Fibroblast of lung (primary cell): ENCODE measurements around the gene CERS6. TPM values are rescaled to one million over a fixed set of nuclear protein-coding genes. Genes with fewer than 3 reads are reported as not detected.

Experiments used
- DNase-seq, 2 donors: peaks; one replicate each; pipeline versions ENCODE4 v3.0.0 to v3.0.0-alpha.2; 2010; ENCODE audit warnings: low read depth in 2 of 2
- H2AFZ ChIP-seq: 2 replicates; pipeline ENCODE4 v1.5.1; 2012; ENCODE audit warnings: low read length, control low read depth, inconsistent platforms
- H3K27ac ChIP-seq: 2 replicates; pipeline ENCODE4 v1.5.1; 2011; ENCODE audit warnings: low read length, control low read depth; ENCODE audit not compliant: insufficient read depth
- H3K27me3 ChIP-seq: 2 replicates; pipeline ENCODE4 v1.5.1; 2011; ENCODE audit warnings: mild to moderate bottlenecking, low read length; ENCODE audit not compliant: control insufficient read depth, insufficient read depth
- H3K36me3 ChIP-seq: 2 replicates; pipeline ENCODE4 v1.5.1; 2011; ENCODE audit warnings: low read length; ENCODE audit not compliant: control insufficient read depth, insufficient read depth
- H3K4me1 ChIP-seq: 2 replicates; pipeline ENCODE4 v1.5.1; 2011; ENCODE audit warnings: low read length; ENCODE audit not compliant: control insufficient read depth, insufficient read depth; ENCODE audit errors: extremely low read depth
- H3K4me2 ChIP-seq: 2 replicates; pipeline ENCODE4 v1.5.1; 2011; ENCODE audit warnings: low read length, control low read depth; ENCODE audit not compliant: insufficient read depth; ENCODE audit errors: extremely low read depth
- H3K4me3 ChIP-seq, 4 experiments: fragments of 200-600 bp in 1 of 4; sonication (generic) in 1 of 4; replicated peaks in 1 of 4; 2 replicates each; pipeline ENCODE4 v1.5.1; 2011 to 2016; ENCODE audit warnings: low read length in 4 of 4, low read depth in 3 of 4, mild to moderate bottlenecking in 3 of 4, control low read depth in 2 of 4, inconsistent platforms in 1 of 4, mixed read lengths in 1 of 4; ENCODE audit not compliant: insufficient read depth in 1 of 4; ENCODE audit errors: control extremely low read depth in 1 of 4
- H3K79me2 ChIP-seq: 2 replicates; pipeline ENCODE4 v1.5.1; 2012; ENCODE audit warnings: mild to moderate bottlenecking, low read length, inconsistent platforms; ENCODE audit not compliant: control insufficient read depth, insufficient read depth
- H3K9ac ChIP-seq: 2 replicates; pipeline ENCODE4 v1.5.1; 2011; ENCODE audit warnings: mild to moderate bottlenecking, low read length, control low read depth; ENCODE audit not compliant: insufficient read depth
- H3K9me3 ChIP-seq: 2 replicates; pipeline ENCODE4 v1.5.1; 2012; ENCODE audit warnings: low read depth, low read length; ENCODE audit not compliant: control insufficient read depth, insufficient read depth
- H4K20me1 ChIP-seq: 2 replicates; pipeline ENCODE4 v1.5.1; 2011; ENCODE audit warnings: low read length; ENCODE audit not compliant: control insufficient read depth, insufficient read depth; ENCODE audit errors: extremely low read depth
- CTCF ChIP-seq, 2 donors: IDR thresholded peaks in 1 of 2; conservative IDR thresholded peaks in 1 of 2; 1 replicate in 1 of 2; 2 replicates in 1 of 2; pipeline ENCODE4 v1.5.1; 2011 to 2012; ENCODE audit warnings: low read length in 2 of 2, control low read depth in 1 of 2, inconsistent platforms in 1 of 2, low read depth in 1 of 2, mild to moderate bottlenecking in 1 of 2
- EZH2 ChIP-seq: IDR thresholded peaks from 2 replicates; pipeline ENCODE4 v1.5.1; 2012; ENCODE audit warnings: low read length, control low read depth, mild to moderate bottlenecking; ENCODE audit errors: missing control alignments
- polyA plus RNA-seq, 2 donors: library from polyadenylated mRNA; depleted of rRNA in 1 of 2; stranded (reverse) in 1 of 2; unstranded in 1 of 2; fragments of >200 nt; gene quantifications; 2 replicates each; pipeline ENCODE4 v1.2.1, GENCODE V29; 2011 to 2012; ENCODE audit warnings: missing spikeins in 1 of 2
- total RNA-seq: library from RNA; depleted of rRNA; stranded (reverse); fragments of >200 nt; gene quantifications from 2 replicates; pipeline ENCODE4 v1.2.1, GENCODE V29; 2014

CERS6 gene
- total and polyA plus RNA-seq, 2 donors (not counting 1 experiment from before 2014, with no cell fraction given) = 7.2 to 16.5 TPM

GRCh38 chr2:168787098-168787781 lies 331.2 kb downstream of the CERS6 start:
- no peaks in the 10 kb centered on the region for H3K9me3 ChIP-seq
- TF ChIP-seq EZH2 (no peak), CTCF (conservative IDR thresholded peaks at IDR 0.05 in 1 of 2, IDR thresholded peaks at IDR 0.05 in 1 of 2; ENCODE audit: low read depth in 1 of 2, low read length in 2 of 2) (no peak)
- DNase-seq = no peak
- no peaks in the 10 kb centered on the region for H3K27me3 ChIP-seq
- H2AFZ ChIP-seq = no peak overlapping the region
- no peaks in the 10 kb centered on the region for H3K79me2 ChIP-seq
- H3K4me3 ChIP-seq = no peak overlapping the region
- H3K36me3 ChIP-seq = no peaks in the 10 kb centered on the region
- H3K4me2 ChIP-seq = no peak overlapping the region
- H3K4me1 ChIP-seq = no peaks in the 10 kb centered on the region
- H3K9ac ChIP-seq = no peak overlapping the region
- no peak overlapping the region for H3K27ac ChIP-seq
- H4K20me1 ChIP-seq = no peaks in the 10 kb centered on the region

- H3K9ac ChIP-seq = no peak overlapping the region
- H2AFZ ChIP-seq = no peak overlapping the region
- DNase-seq = no peak
- TF ChIP-seq EZH2 = no peak
- no peak for TF ChIP-seq CTCF (conservative IDR thresholded peaks at IDR 0.05 in 1 of 2, IDR thresholded peaks at IDR 0.05 in 1 of 2; ENCODE audit: low read depth in 1 of 2, low read length in 2 of 2)
- no peaks in the 10 kb centered on the region for H3K4me1 ChIP-seq
- no peak overlapping the region for H3K4me2 ChIP-seq
- H4K20me1 ChIP-seq = no peaks in the 10 kb centered on the region
- no peak overlapping the region for H3K4me3 ChIP-seq
- H3K27ac ChIP-seq = no peak overlapping the region
- no peaks in the 10 kb centered on the region for H3K9me3 ChIP-seq
- no peaks in the 10 kb centered on the region for H3K36me3 ChIP-seq
- H3K27me3 ChIP-seq = no peaks in the 10 kb centered on the region
- no peaks in the 10 kb centered on the region for H3K79me2 ChIP-seq
Observed at GRCh38 chr2:168787782-168788376, 331.8 kb downstream of the CERS6 start.

GRCh38 chr2:168789776-168790175 lies 333.7 kb downstream of the CERS6 start:
- Histone ChIP-seq H3K36me3 (no peaks in the 10 kb centered on the region), H3K4me1 (no peaks in the 10 kb centered on the region), H3K4me3 (no peak overlapping the region), H3K79me2 (no peaks in the 10 kb centered on the region), H2AFZ (no peak overlapping the region), H3K27me3 (no peaks in the 10 kb centered on the region), H3K9ac (no peak overlapping the region), H3K4me2 (no peak overlapping the region), H3K27ac (no peak overlapping the region), H3K9me3 (no peaks in the 10 kb centered on the region), H4K20me1 (no peaks in the 10 kb centered on the region)
- TF ChIP-seq CTCF (conservative IDR thresholded peaks at IDR 0.05 in 1 of 2, IDR thresholded peaks at IDR 0.05 in 1 of 2; ENCODE audit: low read depth in 1 of 2, low read length in 2 of 2) = no peak
- no peak for TF ChIP-seq EZH2
- no peak for DNase-seq
